HG03521 (cell line): ENCODE measurements around the gene SHROOM3.

Experiments
- ATAC-seq: cut with Tn5 transposase; IDR thresholded peaks from one replicate; pipeline ENCODE4 v1.9.1; 2021; ENCODE audit warnings: mild to moderate bottlenecking, moderate library complexity; ENCODE audit not compliant: unreplicated experiment

SHROOM3 gene

DNA sequence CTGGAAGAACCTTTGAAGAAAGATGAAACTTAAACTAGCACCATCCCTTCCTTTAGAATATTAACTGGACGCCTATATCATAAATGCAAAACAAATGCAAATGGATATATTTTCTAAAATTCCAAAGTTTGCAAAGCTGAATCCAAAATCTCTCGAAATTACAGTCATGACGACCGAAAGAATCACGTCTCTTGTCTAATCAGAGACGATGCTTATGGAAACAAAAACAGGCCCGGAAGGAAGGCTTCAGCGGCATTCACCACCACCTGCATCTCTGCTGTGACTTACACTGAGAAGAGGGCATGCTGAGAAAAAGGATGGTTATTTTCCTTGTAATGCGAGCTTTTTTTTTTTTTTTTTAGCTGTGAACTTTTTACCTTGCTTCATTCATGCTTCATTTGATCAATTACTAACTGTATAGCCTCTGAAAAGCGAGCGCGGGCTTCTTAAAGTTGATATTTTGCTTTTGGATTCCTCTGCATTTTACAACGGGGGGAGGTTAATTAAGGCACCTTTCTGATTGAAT is 253.7 kb downstream of the SHROOM3 start:
- no peak for ATAC-seq

DNA sequence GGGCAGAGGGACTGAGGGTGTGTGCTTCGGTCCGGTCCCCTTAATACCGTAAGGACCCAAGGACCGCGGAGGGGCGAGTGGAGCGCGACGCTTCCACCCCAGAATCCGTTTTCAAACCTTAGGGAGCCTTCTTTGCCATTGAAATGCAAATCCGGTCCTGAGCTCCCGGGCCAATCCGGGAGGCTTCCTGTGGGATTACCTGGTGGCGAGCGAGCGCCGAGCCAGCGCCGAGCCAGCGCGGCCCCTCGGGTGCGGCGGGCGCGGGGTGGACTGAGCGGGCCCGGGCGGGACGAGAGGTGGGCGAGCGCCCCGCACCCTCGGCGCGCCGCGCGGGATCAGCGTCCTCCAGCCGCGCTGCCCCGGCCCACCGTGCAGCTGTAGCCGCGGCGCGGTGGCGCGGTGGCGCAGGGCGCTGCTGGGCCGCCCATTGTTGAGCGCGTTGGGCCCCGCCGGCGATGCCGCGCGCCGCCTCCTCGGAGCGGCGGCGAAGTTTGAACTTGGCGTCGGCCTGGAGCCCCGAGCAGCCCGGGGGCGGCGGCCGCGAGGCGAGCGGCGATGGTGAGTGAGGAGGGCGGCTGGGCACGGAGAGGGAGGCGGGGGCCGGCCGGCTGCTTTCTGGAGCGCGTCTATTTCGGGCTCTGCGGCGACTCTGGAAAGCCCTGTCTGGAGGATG is 254.3 kb downstream of the SHROOM3 start:
- ATAC-seq, result peak; percentile 50

DNA sequence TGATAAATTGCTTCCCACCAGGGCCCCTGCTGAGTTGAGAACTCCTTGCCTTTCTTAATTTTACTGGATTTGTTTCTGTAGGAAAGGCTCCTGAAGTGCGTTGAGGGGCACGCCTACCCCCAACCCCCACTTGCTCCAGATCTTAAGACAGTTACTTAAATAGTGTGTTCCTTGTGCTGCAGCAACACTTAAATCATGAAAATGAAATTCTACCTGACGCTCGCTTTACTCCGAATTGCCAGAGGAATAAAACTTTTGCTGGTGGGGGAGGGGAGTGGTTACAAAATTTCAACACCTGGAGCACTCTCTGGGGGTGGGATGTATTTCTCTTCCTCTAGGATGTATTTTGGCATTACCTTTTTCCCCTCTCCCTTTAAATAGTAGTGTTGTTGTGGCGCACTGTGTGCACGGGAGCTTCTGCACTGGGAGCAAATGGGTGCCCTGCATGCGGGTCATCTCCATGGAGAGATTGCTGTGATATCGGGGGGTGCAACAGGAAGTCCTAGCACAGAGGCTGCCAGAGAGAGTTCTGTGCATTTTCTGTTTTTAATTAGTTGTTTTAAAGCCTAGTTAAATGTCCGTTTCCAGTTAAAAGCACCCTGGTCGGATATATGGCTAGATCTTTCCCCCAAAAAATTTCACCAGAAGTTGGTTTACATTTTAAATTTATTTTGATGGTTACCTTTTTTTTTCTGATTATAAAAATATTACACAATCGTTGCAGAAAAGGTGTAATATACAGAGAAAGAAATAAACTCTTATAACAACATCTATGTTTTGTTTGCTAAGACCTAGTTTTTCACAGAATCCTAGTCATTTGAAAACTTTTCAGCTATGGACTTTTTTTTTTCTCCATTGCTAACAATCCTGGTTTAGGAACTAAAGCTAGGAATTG is 255.2 kb downstream of the SHROOM3 start:
- ATAC-seq, result no peak

DNA sequence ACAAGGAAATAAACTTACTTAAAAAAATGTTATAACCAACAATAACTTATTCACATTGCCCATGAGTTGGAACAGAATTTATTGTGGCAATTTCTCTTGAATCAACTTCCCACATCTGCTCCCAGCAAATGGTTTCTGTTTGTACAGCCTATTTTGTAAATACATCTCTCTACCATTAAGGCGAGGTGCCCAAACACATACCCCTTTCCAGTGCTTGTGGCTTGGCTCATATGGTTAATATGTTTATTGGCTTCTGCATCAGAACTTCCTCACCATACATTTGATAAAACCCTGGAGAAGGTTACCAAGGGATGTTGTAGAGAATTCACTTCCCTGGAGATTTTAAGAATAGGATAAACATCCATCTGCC is 255.9 kb downstream of the SHROOM3 start:
- ATAC-seq, result no peak

DNA sequence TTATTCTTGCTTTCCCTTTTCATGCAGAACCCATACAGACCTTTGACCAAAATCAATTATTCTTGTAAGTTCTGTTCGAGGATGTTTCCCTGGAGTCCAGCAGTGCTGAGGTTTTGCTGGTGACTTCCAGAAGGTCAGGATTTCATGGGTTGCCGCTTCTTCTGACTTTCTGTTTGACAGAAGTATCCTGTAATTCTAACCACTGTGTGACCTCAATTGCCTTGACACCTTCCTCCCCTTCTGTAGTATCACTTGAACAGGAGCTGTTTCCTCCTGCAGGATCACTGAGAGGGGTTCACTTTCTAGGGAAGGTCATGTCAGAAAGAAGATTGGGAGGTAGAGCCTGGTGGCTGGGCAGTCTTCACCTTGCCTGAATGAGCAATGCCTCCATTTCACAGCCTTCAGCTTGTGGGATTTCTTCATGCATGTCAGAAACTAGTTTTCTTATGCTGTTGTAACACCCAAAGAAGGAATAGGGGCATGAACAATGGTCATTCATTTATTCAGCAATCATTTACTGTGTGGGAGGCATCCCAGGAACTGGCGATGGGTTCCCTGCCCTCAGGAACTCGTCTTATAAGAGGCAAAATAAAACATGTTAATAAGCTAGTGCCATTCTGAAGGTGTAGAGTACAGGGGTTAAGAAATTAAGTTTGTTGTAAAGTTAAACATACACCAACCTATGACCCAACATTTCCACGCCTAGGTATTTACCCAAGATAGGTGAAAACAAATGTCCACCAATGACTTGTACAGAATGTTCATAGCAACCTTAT is 257.0 kb downstream of the SHROOM3 start:
- ATAC-seq, result no peak

DNA sequence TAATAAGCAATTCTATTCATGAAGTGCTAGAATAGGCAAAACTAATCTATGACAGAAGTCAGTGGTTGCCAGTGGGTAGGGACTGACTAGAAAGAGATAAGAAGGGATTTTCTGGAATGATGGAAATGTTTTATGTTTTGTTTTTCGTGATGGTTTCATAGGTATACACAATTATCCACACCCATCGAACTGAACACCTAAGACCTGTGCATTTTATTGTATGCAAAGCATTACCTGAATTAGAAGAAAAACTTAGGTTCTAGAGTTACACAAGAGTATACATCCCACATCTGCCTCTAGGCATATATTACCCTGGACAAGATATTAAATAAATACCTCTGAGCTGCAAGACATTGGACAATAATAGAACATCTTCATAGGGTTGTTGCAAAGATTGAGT is 257.7 kb downstream of the SHROOM3 start:
- ATAC-seq, result no peak

DNA sequence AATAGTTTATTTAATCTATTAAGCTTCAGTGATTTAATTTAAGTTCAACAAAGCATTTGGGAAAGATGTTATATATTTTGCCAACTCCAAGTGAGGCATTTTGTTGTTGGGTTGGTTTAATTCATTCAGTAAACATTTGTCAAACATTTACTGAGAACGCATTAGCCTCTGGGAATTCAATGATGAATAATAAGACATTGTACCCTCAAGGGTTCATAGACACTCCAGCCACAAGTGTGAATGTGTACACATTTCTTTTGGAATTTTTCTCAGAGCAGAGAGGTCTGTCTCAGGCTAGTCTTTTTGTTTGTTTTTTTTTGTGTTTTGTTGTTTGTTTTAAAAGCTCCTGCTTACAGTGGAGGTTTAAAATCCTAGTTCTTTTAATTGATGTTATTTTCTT is 259.0 kb downstream of the SHROOM3 start:
- ATAC-seq, result no peak

DNA sequence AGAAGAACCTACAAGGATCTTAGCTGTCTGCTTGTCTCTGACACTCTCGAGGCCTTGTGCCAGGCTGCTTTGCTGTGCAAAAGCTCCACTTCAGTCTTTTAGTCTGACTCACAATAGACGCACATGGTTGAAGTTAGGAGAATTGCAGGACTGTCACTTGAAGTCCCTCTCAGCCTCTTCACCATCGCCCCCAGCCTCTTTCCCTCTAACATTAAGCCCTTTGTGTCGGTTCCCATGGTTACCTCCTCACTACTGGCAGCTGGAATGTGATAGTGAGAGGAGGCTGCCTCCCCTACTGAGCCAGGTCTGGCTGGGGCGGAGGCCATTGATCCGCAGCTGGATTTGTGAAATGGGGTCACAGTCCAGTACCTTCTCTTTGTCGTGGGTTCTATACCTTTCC is 261.1 kb downstream of the SHROOM3 start:
- no peak for ATAC-seq

DNA sequence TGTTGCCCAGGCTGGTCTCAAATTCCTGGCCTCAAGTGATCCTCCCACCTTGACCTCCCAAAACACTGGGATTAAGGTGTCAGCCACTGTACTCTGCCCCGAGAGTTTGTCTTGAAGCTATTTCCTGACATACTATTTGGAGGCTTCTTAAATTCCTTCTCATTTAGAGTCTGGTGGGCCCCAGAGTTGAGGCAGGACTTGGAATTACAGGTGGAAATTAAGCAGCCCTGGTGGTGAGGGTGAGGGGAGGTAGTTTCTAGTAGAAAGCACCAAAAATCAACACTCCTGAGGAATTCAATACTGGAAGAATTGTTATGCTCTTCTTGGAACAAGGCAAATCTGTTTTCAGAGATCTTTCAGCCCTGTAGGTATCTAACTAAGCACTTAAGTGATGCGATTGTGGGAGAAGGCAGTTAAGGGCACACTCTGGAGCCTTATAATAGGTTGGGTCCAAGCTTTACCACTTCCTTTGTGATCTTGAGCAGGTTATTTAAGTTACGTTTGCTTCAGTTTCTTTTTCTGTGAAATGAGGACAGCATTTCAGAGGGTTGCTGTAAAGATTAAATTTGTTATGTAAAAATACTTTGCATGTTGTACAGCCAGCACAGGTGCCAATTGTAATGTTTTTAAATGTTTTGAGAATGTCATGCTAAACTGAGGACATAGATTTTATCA is 262.2 kb downstream of the SHROOM3 start:
- peak; percentile 88 for ATAC-seq

DNA sequence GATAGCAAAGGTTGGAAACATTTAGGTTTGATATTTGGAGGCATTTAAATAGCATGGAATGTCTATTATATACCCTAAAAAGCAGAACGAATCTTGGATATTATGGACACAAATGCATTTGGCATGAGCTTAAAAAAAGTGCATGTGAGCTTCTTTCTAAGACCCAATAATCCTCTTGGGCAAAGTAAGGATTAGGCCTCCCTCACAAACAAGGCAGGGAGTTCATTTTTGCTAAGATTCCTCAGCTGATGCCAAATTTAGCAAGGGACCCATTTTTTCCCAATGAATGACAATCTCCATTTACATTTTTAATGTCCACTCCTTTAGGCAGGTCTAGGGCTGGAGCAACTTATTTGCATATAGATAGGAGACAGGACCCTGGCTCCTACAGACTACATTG is 263.1 kb downstream of the SHROOM3 start:
- ATAC-seq, result no peak

DNA sequence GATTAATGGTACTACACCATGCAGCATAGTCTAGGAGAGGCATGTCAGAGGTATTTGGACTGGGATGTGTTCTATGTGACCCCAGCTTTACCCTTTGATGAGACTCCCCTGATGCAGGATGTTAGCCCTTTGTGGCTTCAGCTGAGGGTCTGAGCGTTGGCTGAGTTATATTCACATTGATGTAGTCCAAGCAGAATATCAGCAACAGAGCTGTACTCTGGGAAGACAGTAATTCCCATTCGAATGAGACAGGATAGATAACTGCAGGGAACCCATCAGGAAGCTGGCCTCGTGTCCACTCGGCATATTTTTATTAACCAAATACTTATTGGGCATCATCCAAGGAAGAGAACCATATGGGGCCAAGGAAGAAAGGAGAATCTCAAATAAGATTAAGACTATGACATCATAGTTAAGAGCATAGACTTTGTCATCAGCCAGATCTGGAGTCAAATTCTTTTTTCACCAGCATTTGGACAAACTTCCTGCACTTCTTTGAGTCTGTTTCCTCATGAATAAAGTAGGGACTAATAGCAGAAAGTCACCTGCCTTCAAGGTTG is 264.8 kb downstream of the SHROOM3 start:
- ATAC-seq, result no peak

DNA sequence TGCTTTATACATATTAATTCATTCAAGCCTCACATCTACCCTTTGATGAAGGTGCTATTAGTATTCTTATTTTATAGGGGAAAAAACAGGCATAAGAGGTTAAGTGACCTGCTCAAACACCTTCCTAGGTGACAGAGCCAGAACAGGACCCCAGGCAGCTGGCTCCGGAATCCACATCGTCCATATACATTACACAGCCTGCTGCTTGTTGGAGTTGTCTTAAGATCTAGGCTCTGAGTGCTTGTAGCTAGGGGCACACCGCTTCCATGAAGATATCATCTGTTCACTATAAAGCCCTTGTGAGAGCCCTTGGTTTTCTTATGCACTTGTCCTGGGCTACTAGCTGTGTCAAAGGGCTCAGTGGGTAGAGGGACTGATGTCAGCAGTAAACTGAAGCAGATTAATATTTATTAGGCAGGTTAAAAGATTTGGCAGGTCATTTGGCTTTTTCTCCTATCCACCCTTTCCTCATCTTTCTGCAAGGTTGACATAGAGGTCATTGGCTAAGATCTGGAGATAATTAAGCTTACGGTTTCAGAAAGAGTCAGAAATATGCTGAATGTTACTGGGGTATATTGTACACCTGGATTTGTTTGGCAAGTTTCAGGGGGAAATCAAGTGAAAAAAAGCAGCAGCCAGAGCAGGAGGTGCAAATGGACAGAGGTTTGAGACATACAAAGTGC is 267.6 kb downstream of the SHROOM3 start:
- no peak for ATAC-seq

DNA sequence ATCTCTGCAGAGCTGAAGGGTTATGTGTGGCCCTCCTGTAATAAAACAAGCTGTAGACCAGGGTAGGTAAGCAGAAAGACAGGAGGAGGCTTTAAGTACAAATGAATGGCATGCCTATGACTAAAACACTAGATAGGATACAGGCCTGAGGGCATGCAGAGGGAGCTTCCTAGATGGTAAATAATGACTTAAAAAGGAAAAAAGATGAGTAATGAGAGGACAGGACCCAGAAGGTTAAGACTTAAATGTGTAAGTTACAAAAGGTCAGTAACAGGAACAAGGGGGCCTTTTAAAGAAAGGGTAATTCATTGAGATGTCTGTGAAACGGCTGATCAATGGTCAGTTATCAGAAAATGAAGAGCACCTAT is 268.1 kb downstream of the SHROOM3 start:
- ATAC-seq, result no peak

DNA sequence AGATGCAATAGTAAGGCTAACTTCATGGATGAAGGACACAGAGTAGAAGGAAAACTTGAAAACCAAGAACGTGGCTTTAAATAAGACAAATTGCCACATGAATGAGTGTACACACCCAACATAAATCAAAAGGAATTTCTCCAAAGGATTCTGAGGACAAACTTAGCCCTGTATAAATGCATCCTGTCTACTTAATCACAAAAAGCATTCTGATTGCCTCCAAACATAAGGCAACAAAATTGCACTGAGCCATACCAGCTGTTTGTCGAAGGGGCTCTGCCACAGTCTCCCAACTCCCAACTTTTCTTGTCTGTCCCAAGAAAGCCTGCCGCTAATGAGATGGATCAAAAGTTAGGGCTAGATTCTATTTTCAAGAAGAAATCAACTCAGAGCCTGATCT is 268.6 kb downstream of the SHROOM3 start:
- no peak for ATAC-seq

DNA sequence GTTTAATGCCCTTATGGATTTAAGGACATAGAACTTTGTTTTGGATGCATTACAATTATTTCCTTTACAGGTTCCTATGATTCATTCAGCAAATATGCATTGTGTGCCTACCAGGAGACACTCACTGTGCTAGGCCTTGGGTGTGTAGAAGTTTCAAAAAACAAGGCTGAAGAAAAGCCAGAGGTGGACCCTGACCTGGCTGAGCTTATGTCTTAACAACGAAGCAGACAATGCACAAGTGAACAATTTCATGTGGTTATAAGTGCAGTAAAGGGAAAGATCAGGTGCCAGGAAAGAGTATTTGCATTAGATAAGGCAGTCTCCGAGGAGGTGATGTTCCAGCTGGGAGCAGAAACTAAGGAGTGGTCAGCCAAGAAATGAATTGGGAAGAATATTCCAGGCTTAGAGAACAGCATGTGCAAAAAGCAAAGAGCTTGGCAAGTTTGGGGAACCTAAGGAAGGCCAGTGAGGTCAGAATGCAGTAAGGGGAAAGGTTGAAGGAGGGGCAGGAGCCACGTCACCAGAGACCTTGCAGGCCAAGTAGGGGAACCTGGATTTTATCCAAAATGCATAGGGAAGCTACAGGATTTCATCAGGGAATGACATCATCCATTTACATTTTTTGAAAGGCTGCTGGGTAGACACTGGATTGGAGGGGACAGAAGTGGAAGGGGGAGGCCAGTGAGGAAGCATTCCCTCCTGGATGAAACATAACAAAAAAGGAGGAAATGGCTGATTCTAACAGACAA is 269.3 kb downstream of the SHROOM3 start:
- no peak for ATAC-seq

DNA sequence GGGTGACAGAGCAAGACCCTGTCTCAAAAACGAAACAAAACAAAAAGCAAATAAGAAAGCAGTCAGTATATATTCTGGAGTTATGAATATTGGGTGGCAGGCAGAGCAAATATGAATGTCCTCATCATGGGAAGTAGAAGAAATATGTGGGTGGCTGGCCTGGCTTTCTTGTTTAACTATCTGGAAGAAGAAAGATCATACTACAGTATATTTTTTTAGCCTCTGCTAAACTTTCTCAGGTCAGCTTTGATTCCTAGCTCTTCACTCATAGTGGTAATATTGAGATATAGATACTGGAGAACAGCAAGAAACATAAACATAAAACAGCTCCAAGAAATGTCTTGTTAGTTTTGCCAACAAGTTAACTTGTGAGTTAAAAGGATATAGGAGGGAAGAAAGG is 270.4 kb downstream of the SHROOM3 start:
- ATAC-seq, result no peak

DNA sequence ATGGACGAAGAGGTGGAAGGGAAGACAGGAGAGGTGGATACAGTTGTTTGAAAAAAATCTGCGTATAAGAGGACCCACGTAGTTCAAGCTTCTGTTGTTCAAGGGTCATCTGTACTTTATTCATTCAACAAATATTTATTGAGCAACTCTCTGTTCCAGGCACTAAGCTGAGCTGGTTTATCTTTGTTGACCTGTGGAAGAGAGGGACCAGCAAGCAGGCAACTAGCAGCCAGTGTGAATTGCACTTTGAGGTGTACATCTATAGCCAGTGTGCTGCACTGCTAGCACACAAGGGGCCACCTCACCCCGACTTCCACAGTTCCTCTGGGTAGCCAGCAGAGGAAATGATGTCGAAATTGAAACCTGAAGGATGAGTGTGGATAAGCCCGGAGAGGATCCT is 271.6 kb downstream of the SHROOM3 start:
- no peak for ATAC-seq

DNA sequence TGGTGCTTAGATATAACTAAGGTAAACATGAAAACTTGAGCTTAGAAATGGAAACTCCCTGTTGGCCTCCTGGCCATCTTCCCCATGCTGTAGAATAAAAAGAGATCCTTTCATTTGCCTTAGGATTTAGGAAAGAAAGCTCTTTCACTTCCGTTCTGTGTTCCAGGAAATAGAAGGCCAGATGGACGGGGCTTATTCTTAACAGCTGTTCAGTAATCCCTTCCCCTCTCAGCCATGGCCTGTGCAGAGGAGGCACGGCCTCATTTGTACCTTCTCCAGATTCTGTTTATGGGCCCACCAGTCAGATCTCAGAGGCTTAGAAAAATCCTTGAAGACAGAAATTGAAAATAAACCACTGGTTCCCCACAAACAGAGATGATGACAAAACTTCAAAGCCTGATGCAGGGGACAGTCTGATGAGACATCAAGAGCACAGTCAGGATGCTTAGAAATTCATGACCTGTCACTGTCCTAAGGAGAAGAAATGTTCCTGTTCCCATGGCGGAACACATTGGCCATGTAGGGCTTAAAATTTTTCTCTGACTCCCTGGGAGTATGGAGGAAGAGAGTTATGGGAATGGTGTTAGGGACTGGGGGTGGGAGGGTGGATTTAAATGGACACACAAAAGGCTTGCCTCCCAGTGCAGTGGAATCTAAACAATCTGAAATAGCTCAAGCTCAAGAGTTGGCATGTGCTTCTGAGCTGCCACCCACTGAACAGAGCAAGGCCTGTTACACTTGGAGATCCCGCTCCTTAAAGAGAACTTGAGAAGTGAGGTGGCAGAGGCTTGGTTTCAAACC is 274.1 kb downstream of the SHROOM3 start:
- no peak for ATAC-seq

DNA sequence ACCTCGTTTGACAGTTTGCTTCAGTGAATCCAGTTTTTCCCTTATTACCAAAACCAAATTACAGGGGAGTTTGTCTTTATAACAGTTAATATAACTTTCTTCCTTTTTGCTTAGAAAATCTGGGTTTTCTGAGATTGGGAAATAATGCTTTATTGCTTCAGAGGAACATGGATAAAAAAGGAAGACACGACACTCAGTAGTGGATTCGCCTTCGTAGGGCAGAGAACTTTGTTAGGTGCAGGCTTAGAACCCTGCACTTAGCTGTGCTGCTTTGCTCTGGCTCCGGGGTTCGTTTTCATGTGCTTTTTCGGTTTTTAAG is 274.7 kb downstream of the SHROOM3 start:
- no peak for ATAC-seq
